22Rv1 (cell line): Measurements from ENCODE around the gene PPP2R1B.

Source experiments
- H3K27ac ChIP-seq: fragments of 450-650 bp; 2 replicates; pipeline ENCODE4 v1.5.1; 2017
- CTCF ChIP-seq: fragments of 450-650 bp; IDR thresholded peaks from 2 replicates; pipeline ENCODE4 v1.5.1; 2017; ENCODE audit warnings: mild to moderate bottlenecking
- ZFX ChIP-seq: fragments of 450-650 bp; IDR thresholded peaks from 2 replicates; pipeline ENCODE4 v1.6.1; 2017; ENCODE audit warnings: antibody characterized with exemption, borderline replicate concordance

The PPP2R1B gene

DNA sequence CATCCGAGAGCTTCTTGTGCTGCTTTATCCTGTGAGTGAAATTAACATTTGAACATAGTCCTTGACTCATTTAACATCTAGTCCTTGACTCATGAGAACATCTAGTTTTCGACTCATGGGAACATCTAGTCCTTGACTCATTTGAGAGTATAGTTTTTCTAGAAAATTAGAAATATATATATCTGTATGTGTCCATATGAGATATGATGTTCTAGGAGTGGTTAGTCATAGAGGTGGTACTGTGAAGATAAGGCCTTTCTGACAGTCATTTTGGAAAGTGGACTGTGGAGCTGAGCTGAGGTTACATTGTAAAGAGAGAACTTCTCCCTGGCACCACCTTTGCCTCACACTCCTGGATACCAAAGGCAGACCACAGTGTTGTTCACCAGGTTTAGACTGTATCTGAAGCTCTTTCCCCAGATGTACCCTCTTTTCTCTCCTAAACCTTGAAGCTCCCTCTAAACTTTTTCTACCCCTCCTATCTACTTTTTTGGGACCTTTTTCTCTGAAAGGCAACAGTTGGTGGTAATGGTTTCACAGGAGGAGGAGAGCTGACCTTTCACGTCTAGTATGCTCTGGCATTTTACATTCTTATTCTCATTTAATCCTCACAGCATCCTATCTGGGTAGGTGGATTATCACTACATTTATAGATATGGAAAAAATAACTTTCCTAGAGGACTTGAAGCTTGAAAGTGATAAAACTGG lies 67.2 kb downstream of the PPP2R1B start:
- TF ChIP-seq CTCF (no peak), ZFX (no peak)
- no peak overlapping the region for H3K27ac ChIP-seq

DNA sequence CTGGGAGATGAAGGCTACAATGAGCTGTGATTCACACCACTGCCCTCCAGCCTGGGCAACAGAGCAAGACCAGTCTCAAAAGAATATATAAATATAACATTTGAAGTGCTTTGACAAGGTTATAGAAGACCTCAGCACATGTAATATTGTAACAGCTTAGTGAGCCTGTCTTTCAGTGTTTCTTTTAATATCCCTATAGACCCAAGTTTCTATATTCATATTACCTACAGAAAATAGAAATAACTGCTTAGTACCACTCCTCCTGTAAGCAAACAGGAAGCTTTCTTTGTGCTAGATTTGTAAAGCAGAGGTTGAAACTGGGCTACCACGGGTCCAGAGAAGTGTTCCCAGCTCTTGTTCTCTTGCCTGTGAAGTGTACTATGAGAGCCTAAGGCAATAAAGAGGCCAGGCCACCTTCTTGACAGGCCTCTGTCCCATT lies 68.2 kb downstream of the PPP2R1B start:
- TF ChIP-seq CTCF (no peak), ZFX (no peak)
- H3K27ac ChIP-seq, result no peak overlapping the region

DNA sequence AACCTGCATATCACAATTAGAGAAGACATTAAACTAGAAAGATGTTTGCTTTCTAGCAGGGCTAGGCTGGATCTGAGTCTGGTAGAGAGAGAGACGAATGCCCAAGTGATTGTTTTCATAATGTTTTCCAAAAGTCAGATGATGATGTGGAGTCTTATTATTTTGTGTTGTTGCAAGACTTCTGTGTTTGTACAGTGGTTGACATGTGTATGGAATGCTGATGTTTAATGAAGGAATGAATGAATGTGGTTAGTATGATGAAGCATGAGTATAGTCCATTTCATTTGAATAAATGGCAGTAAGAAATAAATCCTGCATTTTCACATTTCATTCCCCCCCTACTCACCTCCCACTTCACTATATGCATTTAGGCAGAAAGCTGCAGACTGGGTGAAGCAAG lies 69.6 kb downstream of the PPP2R1B start:
- TF ChIP-seq CTCF (no peak), ZFX (no peak)
- no peak overlapping the region for H3K27ac ChIP-seq

DNA sequence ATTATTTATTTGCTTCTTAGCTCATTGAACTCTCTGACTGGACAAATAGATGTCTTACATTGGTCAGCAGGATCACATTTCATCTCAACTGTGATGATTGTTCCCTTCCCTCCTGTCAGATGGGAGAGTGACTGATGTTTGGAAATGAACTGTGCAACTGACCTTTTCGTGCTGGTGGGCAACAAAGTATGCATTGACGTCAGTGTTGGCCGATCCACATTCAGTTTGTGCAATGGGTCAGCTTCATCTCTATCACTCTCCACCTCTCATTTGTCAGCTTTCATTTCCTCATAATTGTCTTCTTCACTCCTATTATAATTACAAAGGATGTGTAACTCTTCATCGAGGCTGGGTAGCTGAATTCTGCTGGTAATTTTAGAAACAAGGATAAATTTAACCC lies 71.3 kb downstream of the PPP2R1B start:
- no peak overlapping the region for H3K27ac ChIP-seq
- TF ChIP-seq CTCF, result no peak
- TF ChIP-seq ZFX, result no peak

- TF ChIP-seq ZFX, result no peak
- TF ChIP-seq CTCF, result no peak
- H3K27ac ChIP-seq, result no peak overlapping the region
These were observed 72.8 kb downstream of the PPP2R1B start for GRCh38 chr11:111693224-111693937.

- TF ChIP-seq ZFX (no peak), CTCF (no peak)
- no peak overlapping the region for H3K27ac ChIP-seq
These were observed 74.4 kb downstream of the PPP2R1B start for GRCh38 chr11:111691741-111692140.

GRCh38 chr11:111691176-111691575 lies 75.0 kb downstream of the PPP2R1B start:
- TF ChIP-seq CTCF (no peak), ZFX (no peak)
- H3K27ac ChIP-seq, result no peak overlapping the region
